WTC11 (cell line): ENCODE data around the gene MEA1. TPM values are rescaled to one million over a fixed set of nuclear protein-coding genes. Genes with fewer than 3 reads are reported as not detected.

Experiments
- CREM ChIP-seq: sonication (generic); formaldehyde crosslinking; IDR thresholded peaks from 2 replicates; pipeline ENCODE4 v1.8.1; 2022; ENCODE audit warnings: mild to moderate bottlenecking, missing genetic modification reagents, moderate library complexity
- ELF4 ChIP-seq: sonication (generic); formaldehyde crosslinking; IDR thresholded peaks from 2 replicates; pipeline ENCODE4 v1.8.1; 2022; ENCODE audit warnings: low read depth, mild to moderate bottlenecking, moderate library complexity, missing genetic modification reagents
- ETV6 ChIP-seq: sonication (generic); formaldehyde crosslinking; IDR thresholded peaks from 2 replicates; pipeline ENCODE4 v1.8.1; 2022; ENCODE audit warnings: mild to moderate bottlenecking, missing genetic modification reagents
- OVOL2 ChIP-seq: fragments of 250-450 bp; sonication (Bioruptor Pico); IDR thresholded peaks from 2 replicates; pipeline ENCODE4 v1.9.0; 2021; ENCODE audit warnings: mild to moderate bottlenecking, borderline replicate concordance
- PRRX2 ChIP-seq: fragments of 250-450 bp; sonication (Bioruptor Pico); IDR thresholded peaks from 2 replicates; pipeline ENCODE4 v1.8.0; 2021; ENCODE audit warnings: mild to moderate bottlenecking
- TCF7 ChIP-seq: sonication (generic); formaldehyde crosslinking; IDR thresholded peaks from 2 replicates; pipeline ENCODE4 v1.8.0; 2022; ENCODE audit warnings: mild to moderate bottlenecking, low read depth, missing genetic modification reagents, moderate library complexity
- TEAD4 ChIP-seq: sonication (generic); formaldehyde crosslinking; IDR thresholded peaks from 2 replicates; pipeline ENCODE4 v1.8.0; 2022; ENCODE audit warnings: mild to moderate bottlenecking, missing genetic modification reagents
- ZNF138 ChIP-seq: sonication (generic); formaldehyde crosslinking; conservative IDR thresholded peaks from 2 replicates; pipeline ENCODE4 v1.8.1; 2022; ENCODE audit warnings: mild to moderate bottlenecking, moderate library complexity, missing genetic modification reagents
- total RNA-seq: library from RNA; stranded (reverse); gene quantifications from 3 replicates; pipeline ENCODE4 v1.2.3, GENCODE V29; 2021
- TF ChIP-seq, protein P1 (sequence below): sonication (generic); formaldehyde crosslinking; IDR thresholded peaks from 2 replicates; pipeline ENCODE4 v1.8.0; 2023; ENCODE audit warnings: missing genetic modification reagents, mild to moderate bottlenecking, borderline replicate concordance
- TF ChIP-seq, protein P2 (sequence below): sonication (generic); formaldehyde crosslinking; IDR thresholded peaks from 2 replicates; pipeline ENCODE4 v1.8.0; 2022; ENCODE audit warnings: mild to moderate bottlenecking, missing genetic modification reagents
- TF ChIP-seq, protein P3 (sequence below): fragments of 250-450 bp; sonication (Bioruptor Pico); IDR thresholded peaks from 2 replicates; pipeline ENCODE4 v1.9.0; 2021; ENCODE audit warnings: mild to moderate bottlenecking
- TF ChIP-seq, protein P4 (sequence below): fragments of 250-450 bp; sonication (Bioruptor Pico); IDR thresholded peaks from 2 replicates; pipeline ENCODE4 v1.9.0; 2021; ENCODE audit warnings: mild to moderate bottlenecking
- TF ChIP-seq, protein P5 (sequence below): sonication (generic); formaldehyde crosslinking; conservative IDR thresholded peaks from 2 replicates; pipeline ENCODE4 v1.8.1; 2022; ENCODE audit warnings: mild to moderate bottlenecking, missing genetic modification reagents
- TF ChIP-seq, protein P6 (sequence below): sonication (generic); formaldehyde crosslinking; IDR thresholded peaks from 2 replicates; pipeline ENCODE4 v1.8.1; 2022; ENCODE audit warnings: mild to moderate bottlenecking, missing genetic modification reagents, moderate library complexity, borderline replicate concordance
- TF ChIP-seq, protein P7 (sequence below): fragments of 250-450 bp; sonication (Bioruptor Pico); conservative IDR thresholded peaks from 2 replicates; pipeline ENCODE4 v1.9.0; 2021; ENCODE audit warnings: mild to moderate bottlenecking
- TF ChIP-seq, protein P8 (sequence below): sonication (generic); formaldehyde crosslinking; IDR thresholded peaks from 2 replicates; pipeline ENCODE4 v1.8.0; 2022; ENCODE audit warnings: mild to moderate bottlenecking, missing genetic modification reagents
- TF ChIP-seq, protein P9 (sequence below): fragments of 250-450 bp; sonication (Bioruptor Pico); IDR thresholded peaks from 2 replicates; pipeline ENCODE4 v2.1.2; 2022; ENCODE audit warnings: mild to moderate bottlenecking, moderate library complexity

The MEA1 gene
- total RNA-seq, 1 experiment from 2014 or later, result 85.0 TPM

DNA sequence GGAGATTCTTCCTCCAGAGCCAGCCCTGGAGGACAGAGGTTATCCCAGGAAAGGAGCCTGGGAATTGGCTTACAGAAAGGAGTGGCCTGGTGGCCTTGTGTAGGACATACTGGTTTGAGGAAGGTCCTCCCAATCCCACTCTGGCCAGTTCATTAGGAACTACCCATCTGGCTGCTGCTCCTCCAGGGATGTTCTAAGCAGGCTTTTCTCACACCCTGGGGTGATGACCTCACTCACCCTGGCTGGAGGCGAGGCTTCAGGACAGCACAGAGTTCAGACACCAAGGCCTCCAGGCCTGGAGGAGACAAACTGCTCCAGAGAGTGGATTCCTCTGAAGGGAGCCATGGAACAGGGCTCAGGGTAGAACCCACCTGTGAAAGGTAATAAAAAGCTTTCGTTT, 44.3 kb downstream of the MEA1 start (continued):
- TF ChIP-seq, protein P1, sequence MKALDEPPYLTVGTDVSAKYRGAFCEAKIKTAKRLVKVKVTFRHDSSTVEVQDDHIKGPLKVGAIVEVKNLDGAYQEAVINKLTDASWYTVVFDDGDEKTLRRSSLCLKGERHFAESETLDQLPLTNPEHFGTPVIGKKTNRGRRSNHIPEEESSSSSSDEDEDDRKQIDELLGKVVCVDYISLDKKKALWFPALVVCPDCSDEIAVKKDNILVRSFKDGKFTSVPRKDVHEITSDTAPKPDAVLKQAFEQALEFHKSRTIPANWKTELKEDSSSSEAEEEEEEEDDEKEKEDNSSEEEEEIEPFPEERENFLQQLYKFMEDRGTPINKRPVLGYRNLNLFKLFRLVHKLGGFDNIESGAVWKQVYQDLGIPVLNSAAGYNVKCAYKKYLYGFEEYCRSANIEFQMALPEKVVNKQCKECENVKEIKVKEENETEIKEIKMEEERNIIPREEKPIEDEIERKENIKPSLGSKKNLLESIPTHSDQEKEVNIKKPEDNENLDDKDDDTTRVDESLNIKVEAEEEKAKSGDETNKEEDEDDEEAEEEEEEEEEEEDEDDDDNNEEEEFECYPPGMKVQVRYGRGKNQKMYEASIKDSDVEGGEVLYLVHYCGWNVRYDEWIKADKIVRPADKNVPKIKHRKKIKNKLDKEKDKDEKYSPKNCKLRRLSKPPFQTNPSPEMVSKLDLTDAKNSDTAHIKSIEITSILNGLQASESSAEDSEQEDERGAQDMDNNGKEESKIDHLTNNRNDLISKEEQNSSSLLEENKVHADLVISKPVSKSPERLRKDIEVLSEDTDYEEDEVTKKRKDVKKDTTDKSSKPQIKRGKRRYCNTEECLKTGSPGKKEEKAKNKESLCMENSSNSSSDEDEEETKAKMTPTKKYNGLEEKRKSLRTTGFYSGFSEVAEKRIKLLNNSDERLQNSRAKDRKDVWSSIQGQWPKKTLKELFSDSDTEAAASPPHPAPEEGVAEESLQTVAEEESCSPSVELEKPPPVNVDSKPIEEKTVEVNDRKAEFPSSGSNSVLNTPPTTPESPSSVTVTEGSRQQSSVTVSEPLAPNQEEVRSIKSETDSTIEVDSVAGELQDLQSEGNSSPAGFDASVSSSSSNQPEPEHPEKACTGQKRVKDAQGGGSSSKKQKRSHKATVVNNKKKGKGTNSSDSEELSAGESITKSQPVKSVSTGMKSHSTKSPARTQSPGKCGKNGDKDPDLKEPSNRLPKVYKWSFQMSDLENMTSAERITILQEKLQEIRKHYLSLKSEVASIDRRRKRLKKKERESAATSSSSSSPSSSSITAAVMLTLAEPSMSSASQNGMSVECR (CRISPR knock-in tag), result no peak
- TF ChIP-seq TCF7 (CRISPR knock-in tag) (no peak), ELF4 (CRISPR knock-in tag) (no peak), ZNF138 (CRISPR knock-in tag) (no peak), PRRX2 (CRISPR knock-in tag) (no peak), CREM (no peak), OVOL2 (CRISPR knock-in tag) (no peak), ETV6 (CRISPR knock-in tag) (no peak), TEAD4 (CRISPR knock-in tag) (no peak)
- TF ChIP-seq, protein P2, sequence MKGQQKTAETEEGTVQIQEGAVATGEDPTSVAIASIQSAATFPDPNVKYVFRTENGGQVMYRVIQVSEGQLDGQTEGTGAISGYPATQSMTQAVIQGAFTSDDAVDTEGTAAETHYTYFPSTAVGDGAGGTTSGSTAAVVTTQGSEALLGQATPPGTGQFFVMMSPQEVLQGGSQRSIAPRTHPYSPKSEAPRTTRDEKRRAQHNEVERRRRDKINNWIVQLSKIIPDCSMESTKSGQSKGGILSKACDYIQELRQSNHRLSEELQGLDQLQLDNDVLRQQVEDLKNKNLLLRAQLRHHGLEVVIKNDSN, result no peak
- TF ChIP-seq, protein P3, sequence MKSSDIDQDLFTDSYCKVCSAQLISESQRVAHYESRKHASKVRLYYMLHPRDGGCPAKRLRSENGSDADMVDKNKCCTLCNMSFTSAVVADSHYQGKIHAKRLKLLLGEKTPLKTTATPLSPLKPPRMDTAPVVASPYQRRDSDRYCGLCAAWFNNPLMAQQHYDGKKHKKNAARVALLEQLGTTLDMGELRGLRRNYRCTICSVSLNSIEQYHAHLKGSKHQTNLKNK (CRISPR knock-in tag), result no peak
- TF ChIP-seq, protein P4, sequence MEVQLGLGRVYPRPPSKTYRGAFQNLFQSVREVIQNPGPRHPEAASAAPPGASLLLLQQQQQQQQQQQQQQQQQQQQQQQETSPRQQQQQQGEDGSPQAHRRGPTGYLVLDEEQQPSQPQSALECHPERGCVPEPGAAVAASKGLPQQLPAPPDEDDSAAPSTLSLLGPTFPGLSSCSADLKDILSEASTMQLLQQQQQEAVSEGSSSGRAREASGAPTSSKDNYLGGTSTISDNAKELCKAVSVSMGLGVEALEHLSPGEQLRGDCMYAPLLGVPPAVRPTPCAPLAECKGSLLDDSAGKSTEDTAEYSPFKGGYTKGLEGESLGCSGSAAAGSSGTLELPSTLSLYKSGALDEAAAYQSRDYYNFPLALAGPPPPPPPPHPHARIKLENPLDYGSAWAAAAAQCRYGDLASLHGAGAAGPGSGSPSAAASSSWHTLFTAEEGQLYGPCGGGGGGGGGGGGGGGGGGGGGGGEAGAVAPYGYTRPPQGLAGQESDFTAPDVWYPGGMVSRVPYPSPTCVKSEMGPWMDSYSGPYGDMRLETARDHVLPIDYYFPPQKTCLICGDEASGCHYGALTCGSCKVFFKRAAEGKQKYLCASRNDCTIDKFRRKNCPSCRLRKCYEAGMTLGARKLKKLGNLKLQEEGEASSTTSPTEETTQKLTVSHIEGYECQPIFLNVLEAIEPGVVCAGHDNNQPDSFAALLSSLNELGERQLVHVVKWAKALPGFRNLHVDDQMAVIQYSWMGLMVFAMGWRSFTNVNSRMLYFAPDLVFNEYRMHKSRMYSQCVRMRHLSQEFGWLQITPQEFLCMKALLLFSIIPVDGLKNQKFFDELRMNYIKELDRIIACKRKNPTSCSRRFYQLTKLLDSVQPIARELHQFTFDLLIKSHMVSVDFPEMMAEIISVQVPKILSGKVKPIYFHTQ (CRISPR knock-in tag), result no peak
- TF ChIP-seq, protein P5, sequence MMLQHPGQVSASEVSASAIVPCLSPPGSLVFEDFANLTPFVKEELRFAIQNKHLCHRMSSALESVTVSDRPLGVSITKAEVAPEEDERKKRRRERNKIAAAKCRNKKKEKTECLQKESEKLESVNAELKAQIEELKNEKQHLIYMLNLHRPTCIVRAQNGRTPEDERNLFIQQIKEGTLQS (CRISPR knock-in tag), result no peak
- TF ChIP-seq, protein P6, sequence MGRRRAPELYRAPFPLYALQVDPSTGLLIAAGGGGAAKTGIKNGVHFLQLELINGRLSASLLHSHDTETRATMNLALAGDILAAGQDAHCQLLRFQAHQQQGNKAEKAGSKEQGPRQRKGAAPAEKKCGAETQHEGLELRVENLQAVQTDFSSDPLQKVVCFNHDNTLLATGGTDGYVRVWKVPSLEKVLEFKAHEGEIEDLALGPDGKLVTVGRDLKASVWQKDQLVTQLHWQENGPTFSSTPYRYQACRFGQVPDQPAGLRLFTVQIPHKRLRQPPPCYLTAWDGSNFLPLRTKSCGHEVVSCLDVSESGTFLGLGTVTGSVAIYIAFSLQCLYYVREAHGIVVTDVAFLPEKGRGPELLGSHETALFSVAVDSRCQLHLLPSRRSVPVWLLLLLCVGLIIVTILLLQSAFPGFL, result no peak
- TF ChIP-seq, protein P7, sequence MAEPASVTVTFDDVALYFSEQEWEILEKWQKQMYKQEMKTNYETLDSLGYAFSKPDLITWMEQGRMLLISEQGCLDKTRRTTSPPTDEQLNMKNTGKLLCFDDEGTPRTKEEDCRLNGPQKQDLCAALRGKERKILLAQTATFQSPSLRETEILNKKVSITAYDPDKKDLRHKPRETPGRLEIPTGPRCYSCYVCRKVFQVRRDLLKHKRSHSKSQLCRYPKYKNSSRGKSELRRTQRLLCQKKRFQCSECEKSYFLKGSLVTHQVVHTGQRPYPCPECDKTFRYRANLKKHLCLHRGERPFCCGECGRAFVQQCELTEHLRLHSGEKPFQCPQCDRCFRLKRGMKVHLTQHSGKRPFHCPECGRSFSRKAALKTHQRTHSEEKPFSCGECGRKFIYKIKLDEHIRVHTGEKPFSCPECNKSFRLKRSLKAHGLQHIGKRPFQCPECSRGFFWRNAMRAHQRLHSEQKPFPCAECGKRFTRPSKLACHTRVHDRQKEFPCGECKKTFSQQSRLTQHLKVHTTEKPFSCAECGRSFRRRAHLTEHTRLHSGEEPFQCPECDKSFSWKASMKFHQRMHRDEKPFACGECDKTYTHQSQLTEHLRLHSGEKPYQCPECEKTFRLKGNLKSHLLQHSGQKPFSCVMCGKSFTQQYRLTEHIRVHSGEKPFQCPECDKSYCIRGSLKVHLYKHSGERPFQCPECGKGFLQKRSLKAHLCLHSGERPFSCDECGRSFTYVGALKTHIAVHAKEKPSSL (CRISPR knock-in tag), result no peak
- TF ChIP-seq, protein P8, sequence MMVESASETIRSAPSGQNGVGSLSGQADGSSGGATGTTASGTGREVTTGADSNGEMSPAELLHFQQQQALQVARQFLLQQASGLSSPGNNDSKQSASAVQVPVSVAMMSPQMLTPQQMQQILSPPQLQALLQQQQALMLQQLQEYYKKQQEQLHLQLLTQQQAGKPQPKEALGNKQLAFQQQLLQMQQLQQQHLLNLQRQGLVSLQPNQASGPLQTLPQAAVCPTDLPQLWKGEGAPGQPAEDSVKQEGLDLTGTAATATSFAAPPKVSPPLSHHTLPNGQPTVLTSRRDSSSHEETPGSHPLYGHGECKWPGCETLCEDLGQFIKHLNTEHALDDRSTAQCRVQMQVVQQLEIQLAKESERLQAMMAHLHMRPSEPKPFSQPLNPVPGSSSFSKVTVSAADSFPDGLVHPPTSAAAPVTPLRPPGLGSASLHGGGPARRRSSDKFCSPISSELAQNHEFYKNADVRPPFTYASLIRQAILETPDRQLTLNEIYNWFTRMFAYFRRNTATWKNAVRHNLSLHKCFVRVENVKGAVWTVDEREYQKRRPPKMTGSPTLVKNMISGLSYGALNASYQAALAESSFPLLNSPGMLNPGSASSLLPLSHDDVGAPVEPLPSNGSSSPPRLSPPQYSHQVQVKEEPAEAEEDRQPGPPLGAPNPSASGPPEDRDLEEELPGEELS, result no peak
- TF ChIP-seq, protein P9, sequence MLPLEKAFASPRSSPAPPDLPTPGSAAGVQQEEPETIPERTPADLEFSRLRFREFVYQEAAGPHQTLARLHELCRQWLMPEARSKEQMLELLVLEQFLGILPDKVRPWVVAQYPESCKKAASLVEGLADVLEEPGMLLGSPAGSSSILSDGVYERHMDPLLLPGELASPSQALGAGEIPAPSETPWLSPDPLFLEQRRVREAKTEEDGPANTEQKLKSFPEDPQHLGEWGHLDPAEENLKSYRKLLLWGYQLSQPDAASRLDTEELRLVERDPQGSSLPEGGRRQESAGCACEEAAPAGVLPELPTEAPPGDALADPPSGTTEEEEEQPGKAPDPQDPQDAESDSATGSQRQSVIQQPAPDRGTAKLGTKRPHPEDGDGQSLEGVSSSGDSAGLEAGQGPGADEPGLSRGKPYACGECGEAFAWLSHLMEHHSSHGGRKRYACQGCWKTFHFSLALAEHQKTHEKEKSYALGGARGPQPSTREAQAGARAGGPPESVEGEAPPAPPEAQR (CRISPR knock-in tag), result no peak
